ENCODE data around the gene RPL39L. TPM values are rescaled to one million over a fixed set of nuclear protein-coding genes. Genes with fewer than 3 reads are reported as not detected.

The RPL39L gene
- total RNA-seq, 1 experiment from 2014 or later: not detected

GRCh38 chr3:187098923-187099512 is 40.3 kb downstream of the RPL39L start:
- no peak for DNase-seq (ENCODE audit: low spot score)

GRCh38 chr3:187093320-187093719 is 46.0 kb downstream of the RPL39L start:
- no peak for DNase-seq (ENCODE audit: low spot score)

DNA sequence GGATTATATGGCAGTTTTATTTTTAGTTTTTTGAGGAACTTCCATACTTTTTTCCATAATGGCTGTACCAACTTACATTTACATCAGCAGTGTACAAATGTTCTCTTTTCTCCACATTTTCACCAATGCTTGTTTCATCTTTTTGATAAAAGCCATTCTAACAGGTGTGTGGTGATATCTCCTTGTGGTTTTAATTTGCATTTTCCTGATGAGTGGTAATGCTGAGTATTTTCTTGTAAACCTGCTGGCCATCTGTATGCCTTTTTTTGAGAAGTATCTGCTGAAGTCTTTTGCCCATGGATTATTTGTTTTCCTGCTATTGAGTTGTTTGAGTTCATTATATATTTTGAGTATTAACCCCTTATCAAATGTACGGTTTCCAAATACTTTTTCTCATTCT is 50.6 kb downstream of the RPL39L start:
- DNase-seq (ENCODE audit: low spot score): no peak

DNA sequence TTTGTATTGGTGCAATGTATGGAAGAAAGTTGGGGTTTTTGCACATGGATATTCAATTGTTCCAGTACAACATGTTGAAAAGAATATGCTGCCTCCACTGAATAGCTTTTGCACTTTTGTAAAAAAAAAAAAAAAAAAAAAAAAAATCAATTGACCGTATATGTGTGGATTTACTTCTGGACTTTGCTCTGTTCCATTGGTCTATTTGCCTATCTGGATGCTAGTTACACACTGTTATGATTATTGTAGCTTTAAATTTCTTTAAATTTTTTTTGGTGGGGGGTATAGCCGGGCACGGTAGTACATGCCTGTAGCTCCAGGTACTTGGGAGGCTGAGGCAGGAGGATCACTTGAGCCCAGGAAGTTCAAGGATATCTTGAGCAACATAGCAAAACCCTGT is 52.5 kb downstream of the RPL39L start:
- DNase-seq (ENCODE audit: low spot score): no peak

DNA sequence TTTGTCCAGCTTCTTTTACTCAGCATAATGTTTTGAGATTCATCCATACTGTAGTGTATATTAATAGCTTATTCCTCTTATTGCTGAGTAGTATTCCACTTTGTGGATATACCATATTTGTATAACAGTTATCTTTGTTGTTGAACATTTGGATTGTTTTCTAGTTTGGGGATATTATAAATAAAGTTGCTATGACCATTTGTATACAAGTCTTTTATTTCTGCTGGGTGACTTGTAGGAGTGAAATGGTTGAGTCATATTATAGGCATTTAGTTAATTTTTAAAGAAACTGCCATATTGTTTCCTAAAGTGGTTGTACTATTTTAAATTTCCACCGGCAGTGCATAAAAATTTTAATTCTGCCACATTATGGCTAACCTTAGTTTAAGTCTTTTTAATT is 53.4 kb downstream of the RPL39L start:
- no peak for DNase-seq (ENCODE audit: low spot score)

DNA sequence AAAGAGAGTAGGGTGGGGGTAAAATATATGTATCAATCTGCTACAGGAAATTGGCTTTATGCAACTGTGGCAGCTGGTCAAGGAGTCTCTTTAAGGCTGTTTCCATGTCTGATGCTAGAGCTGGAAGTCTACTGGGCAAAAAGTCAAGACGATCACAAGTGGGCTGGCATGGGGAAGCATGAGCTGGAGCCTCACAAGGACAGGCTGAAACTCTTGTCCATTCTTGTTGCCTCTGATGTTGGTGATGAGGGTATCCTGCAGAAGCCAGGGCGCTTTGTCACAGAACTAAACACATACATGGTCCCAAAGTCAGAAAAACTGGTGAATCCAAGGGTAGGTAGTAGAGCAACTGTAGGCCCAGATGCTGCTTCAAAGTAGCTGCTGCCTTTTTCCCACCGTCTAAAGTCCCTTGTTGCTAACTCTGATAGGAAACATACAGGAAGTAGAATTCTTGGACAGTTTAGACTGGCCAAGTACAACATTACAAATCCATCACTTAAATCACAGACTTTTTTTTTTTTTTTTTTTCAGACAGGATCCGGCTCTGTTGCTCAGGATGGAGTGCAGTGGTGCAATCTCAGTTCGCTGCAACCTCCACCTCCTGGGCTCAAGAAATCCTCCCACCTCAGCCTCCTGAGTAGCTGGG is 54.2 kb downstream of the RPL39L start:
- no peak for DNase-seq (ENCODE audit: low spot score)

DNA sequence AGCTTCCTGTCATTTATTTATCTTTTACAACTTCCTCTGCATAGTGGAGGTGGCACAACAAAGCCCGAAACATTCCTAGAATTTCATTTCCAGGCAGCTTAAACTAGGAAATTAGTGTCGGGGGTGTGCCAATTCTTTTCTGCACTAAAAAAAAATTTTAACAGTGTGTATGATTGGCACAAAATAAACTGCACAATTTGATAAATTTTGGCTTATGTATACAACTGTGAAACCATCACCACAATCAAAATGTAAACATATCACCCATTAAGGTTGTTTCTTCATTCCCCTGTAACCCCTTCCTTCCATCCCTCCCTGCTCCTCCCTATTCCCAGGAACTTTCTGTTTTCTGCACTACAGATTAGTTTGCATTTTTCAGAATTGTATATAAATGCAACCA is 54.7 kb downstream of the RPL39L start:
- no peak for DNase-seq (ENCODE audit: low spot score)

- no peak for DNase-seq (ENCODE audit: low spot score)
These were observed 55.2 kb downstream of the RPL39L start for GRCh38 chr3:187084126-187084525.

GRCh38 chr3:187082758-187083375 is 56.4 kb downstream of the RPL39L start:
- no peak for DNase-seq (ENCODE audit: low spot score)

DNA sequence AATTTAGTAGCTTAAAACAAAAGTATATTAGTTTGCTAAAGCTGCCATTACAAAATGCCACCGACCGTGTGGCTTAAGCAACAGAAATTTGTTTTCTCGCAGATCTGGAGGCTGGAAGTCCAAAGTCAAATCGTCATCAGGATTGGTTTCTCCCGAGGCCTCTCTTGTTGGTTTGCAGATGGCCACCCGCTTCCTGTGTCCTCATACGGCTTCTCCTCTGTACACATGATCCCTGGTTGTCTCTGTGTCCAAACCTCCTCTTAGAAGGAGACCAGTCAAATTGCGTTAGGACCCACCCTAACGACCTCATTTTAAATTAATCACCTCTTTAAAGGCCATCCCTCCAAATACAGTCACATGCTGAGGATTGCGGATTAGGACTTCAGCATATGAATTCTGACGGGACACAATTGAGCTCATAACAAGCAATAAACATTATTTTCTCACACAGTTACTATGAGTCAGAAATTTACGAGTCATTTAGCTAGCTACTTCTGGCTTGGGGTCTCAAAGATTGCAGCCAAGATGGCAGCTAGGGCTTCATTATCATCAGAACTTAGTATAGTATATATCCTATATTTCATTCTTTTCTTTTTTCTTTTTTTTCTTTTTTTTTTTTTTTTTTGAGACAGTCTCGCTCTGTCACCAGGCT is 58.4 kb downstream of the RPL39L start:
- DNase-seq (ENCODE audit: low spot score): no peak

DNA sequence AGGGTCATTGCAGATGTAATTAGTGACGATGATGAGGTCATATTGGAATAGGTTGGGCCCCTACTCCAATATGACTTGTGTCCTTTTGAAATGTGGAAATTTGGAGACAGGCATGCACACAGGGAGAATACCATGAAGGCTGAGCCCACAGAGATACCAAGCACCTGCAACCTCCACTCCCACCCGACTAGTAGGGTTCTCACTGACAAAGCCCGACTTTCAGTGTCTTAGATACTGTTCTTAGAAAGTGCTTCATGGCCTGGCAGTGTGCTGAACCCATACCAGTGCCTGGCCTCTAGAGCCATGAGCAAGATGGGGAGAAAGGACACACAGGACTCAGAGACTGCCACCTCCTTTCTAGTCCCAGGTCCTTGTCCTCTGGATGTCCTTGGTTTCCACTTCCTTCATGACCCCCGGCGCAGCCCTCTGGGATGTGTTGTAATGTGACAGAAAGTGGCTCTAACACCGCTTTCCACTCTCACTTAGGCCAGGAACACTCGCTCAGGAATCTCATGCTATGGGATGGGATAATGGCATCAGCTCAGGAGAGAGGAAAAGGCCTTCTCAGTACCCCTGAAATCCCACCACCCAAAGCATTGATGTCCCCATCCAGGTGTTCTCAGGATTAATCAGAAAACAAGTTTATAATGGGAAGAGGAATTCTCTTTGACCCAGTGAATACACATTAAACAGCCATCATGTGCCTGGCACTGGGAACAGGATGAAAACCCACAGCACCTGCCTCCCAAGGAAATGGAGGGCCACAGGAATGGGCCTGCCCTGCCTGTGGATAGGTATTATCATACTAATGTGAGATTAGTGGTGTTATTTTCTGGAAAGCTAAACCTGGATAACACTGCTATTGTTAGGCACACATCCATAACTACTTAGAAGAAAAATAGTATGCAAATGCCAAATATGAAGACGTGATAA is 59.9 kb downstream of the RPL39L start:
- no peak for DNase-seq (ENCODE audit: low spot score)

- no peak for DNase-seq (ENCODE audit: low spot score)
These were observed 61.8 kb downstream of the RPL39L start for GRCh38 chr3:187077537-187077936.

GRCh38 chr3:187077085-187077484 is 62.2 kb downstream of the RPL39L start:
- no peak for DNase-seq (ENCODE audit: low spot score)

- no peak for DNase-seq (ENCODE audit: low spot score)
These were observed 63.0 kb downstream of the RPL39L start for GRCh38 chr3:187076297-187076696.

DNA sequence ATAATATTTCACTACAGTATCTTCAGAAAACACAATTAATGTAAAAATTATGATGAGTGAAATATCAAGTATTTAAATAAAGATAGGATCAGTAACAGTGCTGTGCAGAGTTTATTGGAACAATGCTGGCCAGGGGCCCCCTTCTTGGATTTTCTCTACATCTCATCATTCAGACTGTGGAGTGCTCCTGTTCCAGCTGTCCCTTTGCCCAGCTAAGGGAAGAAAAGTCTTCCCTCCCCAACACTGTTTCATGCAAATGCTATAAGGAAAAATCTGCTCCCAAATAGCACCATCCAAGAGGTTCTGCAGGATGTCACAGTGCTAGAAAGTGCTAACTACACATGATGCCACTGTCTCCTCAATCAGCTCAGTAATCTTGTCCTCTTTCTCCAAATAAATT is 64.5 kb downstream of the RPL39L start:
- DNase-seq (ENCODE audit: low spot score): no peak

GRCh38 chr3:187073581-187074098 is 65.7 kb downstream of the RPL39L start:
- no peak for DNase-seq (ENCODE audit: low spot score)

GRCh38 chr3:187072511-187072910 is 66.8 kb downstream of the RPL39L start:
- DNase-seq (ENCODE audit: low spot score): no peak

- no peak for DNase-seq (ENCODE audit: low spot score)
These were observed 67.2 kb downstream of the RPL39L start for GRCh38 chr3:187072102-187072501.

All from HT-29 (cell line).